HepG2 (cell line): Measurements from ENCODE around the gene CSKMT. TPM values are rescaled to one million over a fixed set of nuclear protein-coding genes. Genes with fewer than 3 reads are reported as not detected.
A peak's percentile ranks its signal among the peaks of the same experiment; 100 is the strongest.

Experiments used
- ATAC-seq: fragments of 200-7000 bp; cut with Tn5 transposase; 3 replicates; pipeline ENCODE4 v1.9.1; 2020; ENCODE audit warnings: mild to moderate bottlenecking, moderate library complexity
- BruUV-seq: library from RNA; stranded (reverse); fragments of 400-500 nt; replicated peaks from 2 replicates; lab custom pipeline; 2021; lab: Mats Ljungman, UMichigan
- CTCF ChIA-PET: fragments of 300-600 bp; formaldehyde crosslinking; extraction: SDS; loops from one replicate; lab custom pipeline; 2021; ENCODE audit warnings: low total read pairs, inconsistent platforms, low intra/inter-chr PET ratio; lab: Yijun Ruan, JAX
- POLR2A ChIA-PET: fragments of 350-600 bp; sonication (Branson Sonifier 250); formaldehyde crosslinking; loops from one replicate; lab custom pipeline; 2020; ENCODE audit warnings: antibody characterized with exemption, inconsistent platforms; lab: Yijun Ruan, JAX
- DNase-seq: peaks from one replicate; pipeline ENCODE4 v3.0.0-alpha.2; 2015; ENCODE audit warnings: low spot score
- FAIRE-seq: peaks from 3 replicates; lab custom pipeline; 2011; peaks lifted over from hg19 to GRCh38; lab: Jason Lieb, UNC
- H2AFZ ChIP-seq: one replicate; pipeline ENCODE4 v1.6.1; 2011; ENCODE audit warnings: low read length, inconsistent platforms
- H3K27ac ChIP-seq: fragments of 300-600 bp; 3 replicates; pipeline ENCODE4 v1.8.0; 2011; ENCODE audit warnings: mixed run types, mild to moderate bottlenecking, mixed read lengths, low read length, inconsistent platforms; ENCODE audit not compliant: insufficient read depth; ENCODE audit errors: extremely low read length
- H3K27me3 ChIP-seq, 2 experiments: fragments of 200-600 bp in 1 of 2; 2 replicates in 1 of 2; 3 replicates in 1 of 2; pipeline versions ENCODE4 v1.6.0 to v1.8.0; 2011; ENCODE audit warnings: low read length in 2 of 2, mild to moderate bottlenecking in 2 of 2, moderate library complexity in 2 of 2, inconsistent platforms in 1 of 2; ENCODE audit not compliant: insufficient read depth in 2 of 2, control insufficient read depth in 1 of 2
- H3K36me3 ChIP-seq, 2 experiments: fragments of 200-600 bp in 1 of 2; replicated peaks in 1 of 2; 2 replicates in 1 of 2; 3 replicates in 1 of 2; pipeline versions ENCODE4 v1.5.1 to v1.8.0; 2011; ENCODE audit warnings: low read length in 2 of 2, inconsistent platforms in 1 of 2; ENCODE audit not compliant: insufficient read depth in 2 of 2, control insufficient read depth in 1 of 2
- H3K4me1 ChIP-seq: 2 replicates; pipeline ENCODE4 v1.5.1; 2012; ENCODE audit warnings: low read length, inconsistent platforms; ENCODE audit not compliant: insufficient read depth
- H3K4me2 ChIP-seq: 2 replicates; pipeline ENCODE4 v1.6.0; 2011; ENCODE audit warnings: low read depth, low read length, inconsistent platforms
- H3K4me3 ChIP-seq, 3 experiments: fragments of 200-600 bp in 1 of 3; sonication (generic), shearing (Covaris generic) in 1 of 3; replicated peaks in 1 of 3; 2 replicates each; pipeline ENCODE4 v1.5.1; 2011 to 2016; ENCODE audit warnings: low read length in 3 of 3, inconsistent platforms in 2 of 3, low read depth in 2 of 3, mild to moderate bottlenecking in 2 of 3, control low read depth in 1 of 3, mixed read lengths in 1 of 3; ENCODE audit not compliant: insufficient read depth in 1 of 3
- H3K79me2 ChIP-seq: one replicate; pipeline ENCODE4 v1.6.1; 2011; ENCODE audit warnings: low read length, inconsistent platforms; ENCODE audit not compliant: insufficient read depth
- H3K9ac ChIP-seq: 2 replicates; pipeline ENCODE4 v1.6.0; 2011; ENCODE audit warnings: mild to moderate bottlenecking, low read depth, low read length, inconsistent platforms; ENCODE audit not compliant: insufficient read depth
- H3K9me3 ChIP-seq: 2 replicates; pipeline ENCODE4 v1.5.1; 2012; ENCODE audit warnings: mild to moderate bottlenecking, low read length
- H4K20me1 ChIP-seq: 2 replicates; pipeline ENCODE4 v1.6.0; 2011; ENCODE audit warnings: inconsistent platforms, mild to moderate bottlenecking, low read length, moderate library complexity; ENCODE audit not compliant: insufficient read depth
- ATF4 ChIP-seq, 2 experiments: fragments of 450-650 bp in 1 of 2; sonication (generic) in 1 of 2; formaldehyde crosslinking; IDR thresholded peaks; 2 replicates each; pipeline versions ENCODE4 v1.5.0 to v1.8.0; 2020 to 2022; ENCODE audit warnings: mild to moderate bottlenecking in 1 of 2, missing genetic modification reagents in 1 of 2
- CBFB ChIP-seq: sonication (generic); formaldehyde crosslinking; IDR thresholded peaks from 2 replicates; pipeline ENCODE4 v1.4.0; 2020; ENCODE audit warnings: missing genetic modification reagents
- NFE2L1 ChIP-seq: sonication (generic); formaldehyde crosslinking; IDR thresholded peaks from 2 replicates; pipeline ENCODE4 v1.4.0; 2020; ENCODE audit warnings: missing genetic modification reagents, mild to moderate bottlenecking, borderline replicate concordance
- ZNF441 ChIP-seq: sonication (generic); formaldehyde crosslinking; IDR thresholded peaks from 2 replicates; pipeline ENCODE4 v1.7.0; 2021; ENCODE audit warnings: missing genetic modification reagents, borderline replicate concordance
- ZNF503 ChIP-seq: sonication (generic); formaldehyde crosslinking; IDR thresholded peaks from 2 replicates; pipeline ENCODE4 v1.4.0; 2020; ENCODE audit warnings: missing genetic modification reagents
- ZNF607 ChIP-seq: sonication (generic); formaldehyde crosslinking; IDR thresholded peaks from 2 replicates; pipeline ENCODE4 v1.5.1; 2020; ENCODE audit warnings: missing genetic modification reagents, mild to moderate bottlenecking, borderline replicate concordance
- WGBS: methylation state at CpG from one replicate; pipeline ENCODE4 v1.1.6; 2017; ENCODE audit warnings: low lambda C conversion rate; 5-methylcytosine and 5-hydroxymethylcytosine counted together
- in situ Hi-C: cut with HindIII; loops from 2 replicates; pipeline ENCODE4 v1.10.0; 2017; ENCODE audit warnings: low pct_unique_long_range_greater_than_20kb; ENCODE audit not compliant: extremely low pct_ligation_motif_present
- intact Hi-C: fragments of 100-400 bp; cut with micrococcal nuclease; formaldehyde crosslinking; loops from one replicate; pipeline ENCODE4 v1.10.0; 2022; ENCODE audit not compliant: unreplicated experiment
- polyA plus RNA-seq, 8 experiments: library from polyadenylated mRNA; depleted of rRNA in 3 of 8; stranded (reverse) in 7 of 8; unstranded in 1 of 8; fragments of >200 nt; fragmentation: Illumina TruSeq in 4 of 8; extraction: Trizol in 4 of 8; gene quantifications; 2 replicates each; pipeline versions ENCODE4 v1.2.1 to v1.2.3, GENCODE V29; 2011 to 2016; ENCODE audit warnings: low read depth in 4 of 8, missing spikeins in 1 of 8, mixed read lengths in 1 of 8; ENCODE audit not compliant: insufficient read depth in 1 of 8
- total RNA-seq, 5 experiments: library from RNA; depleted of rRNA; stranded (reverse); fragments of >200 nt; fragmentation: Illumina TruSeq; extraction: Trizol; gene quantifications; 2 replicates each; pipeline ENCODE4 v1.2.3, GENCODE V29; 2016; ENCODE audit warnings: low read depth in 1 of 5

The CSKMT gene
- total and polyA plus RNA-seq, 2 of the 13 experiments (the other 11 are each of a cell fraction or from before 2014, with no cell fraction given), result 7.6 to 31.8 TPM

- H3K4me1 ChIP-seq, result peaks cover 18% of the 10 kb centered on the region
- 60% methylated on average over 7 of the region's 7 CpGs for WGBS
- H3K27ac ChIP-seq, result peak overlapping the region; percentile 69
- H3K79me2 ChIP-seq, result no peaks in the 10 kb centered on the region
- 0 out of 2 replicates have a peak, but pooled peaks have one; percentile 65 for TF ChIP-seq NFE2L1 (CRISPR knock-in tag)
- no peak for TF ChIP-seq ZNF607 (CRISPR knock-in tag)
- no TSS peak for BruUV-seq
- H3K27me3 ChIP-seq, result no peaks in the 10 kb centered on the region
- DNase-seq (no peak), FAIRE-seq (no peak), ATAC-seq (no peak; the same call in 2 of the 3 replicates)
- peak overlapping the region; percentile 70 to 86 (median 80) for H3K4me3 ChIP-seq
- peak overlapping the region; percentile 99 for H3K4me2 ChIP-seq
- peaks cover 7 to 24% of the 10 kb centered on the region in 2 experiments for H3K36me3 ChIP-seq
- H2AFZ ChIP-seq, result no peak overlapping the region
- H3K9me3 ChIP-seq, result no peaks in the 10 kb centered on the region
- POLR2A ChIA-PET, result interaction anchor here (0.8 to 4.3 kb wide), 13 partner anchors 22 to 136 kb away, joined by 3 to 27 read pairs (median 8); partner anchors contain the start of genes B3GAT3, C11orf98, CSKMT and HNRNPUL2
- H3K9ac ChIP-seq, result peak overlapping the region; percentile 78
- CTCF ChIA-PET, result no interaction called here
- in situ Hi-C loops (loop anchor here (10.0 kb wide), 1 partner anchor 311 kb away; no protein-coding TSS in a partner anchor), intact Hi-C loops (no loop called here)
- peaks cover 6% of the 10 kb centered on the region; the same call in 1 of the 2 replicates for H4K20me1 ChIP-seq
These were observed 40.3 kb downstream of the CSKMT start for GRCh38 chr11:62705413-62705812.

GRCh38 chr11:62705880-62706849 is 41.1 kb downstream of the CSKMT start:
- peak; percentile 83 for DNase-seq
- Histone ChIP-seq H3K4me3 (peak overlapping the region; percentile 70 to 86 (median 80)), H2AFZ (no peak overlapping the region), H4K20me1 (peaks cover 6% of the 10 kb centered on the region; the same call in 1 of the 2 replicates), H3K36me3 (peaks cover 8 to 29% of the 10 kb centered on the region in 2 experiments), H3K9me3 (no peaks in the 10 kb centered on the region), H3K27me3 (no peaks in the 10 kb centered on the region), H3K4me2 (peak overlapping the region; percentile 99), H3K4me1 (peaks cover 18% of the 10 kb centered on the region), H3K9ac (peak overlapping the region; percentile 78), H3K27ac (peak overlapping the region; percentile 69), H3K79me2 (no peaks in the 10 kb centered on the region)
- CTCF ChIA-PET, result no interaction called here
- in situ Hi-C loops (loop anchor here (10.0 kb wide), 1 partner anchor 311 kb away; no protein-coding TSS in a partner anchor), intact Hi-C loops (no loop called here)
- FAIRE-seq, result peak; percentile 26
- POLR2A ChIA-PET, result interaction anchor here (0.6 to 4.3 kb wide), 21 partner anchors 12 to 335 kb away, joined by 3 to 27 read pairs (median 4); partner anchors contain the start of genes B3GAT3, C11orf98, CSKMT and HNRNPUL2
- WGBS, result 44% methylated on average over 21 of the region's 73 CpGs
- no TSS peak for BruUV-seq
- ATAC-seq, result peak; percentile 93
- TF ChIP-seq CBFB (CRISPR knock-in tag) (no peak), ATF4 (CRISPR knock-in tag; IDR thresholded peaks at IDR 0.05) (no peak), ZNF503 (CRISPR knock-in tag) (no peak), ZNF441 (no peak)
